Panc1 (cell line): ENCODE results near the gene CFAP210. TPM values are rescaled to one million over a fixed set of nuclear protein-coding genes. Genes with fewer than 3 reads are reported as not detected.

Experiments used
- ATAC-seq: fragments of 200-7000 bp; cut with Tn5 transposase; 2 replicates; pipeline ENCODE4 v1.9.1; 2020; ENCODE audit warnings: mild to moderate bottlenecking, moderate library complexity
- BruUV-seq: library from RNA; stranded (reverse); fragments of 400-500 nt; replicated peaks from 2 replicates; lab custom pipeline; 2021; lab: Mats Ljungman, UMichigan
- CTCF ChIA-PET: fragments of 300-600 bp; sonication (Branson Sonifier 250); formaldehyde crosslinking; loops from one replicate; lab custom pipeline; 2022; ENCODE audit warnings: antibody characterized with exemption; lab: Charles Lee
- POLR2A ChIA-PET: fragments of 300-600 bp; sonication (Branson Sonifier 250); formaldehyde crosslinking; loops from one replicate; lab custom pipeline; 2022; ENCODE audit warnings: antibody characterized with exemption; lab: Charles Lee
- DNase-seq: peaks from one replicate; pipeline ENCODE4 v3.0.0-alpha.2; 2010; ENCODE audit warnings: low read depth, low spot score
- H3K27ac ChIP-seq: 2 replicates; pipeline ENCODE4 v1.5.1; 2011; ENCODE audit warnings: mild to moderate bottlenecking, low read length, inconsistent platforms
- H3K27me3 ChIP-seq: fragments of 200-500 bp; sonication (Bioruptor generic); 2 replicates; pipeline ENCODE4 v1.6.0; 2014; ENCODE audit warnings: low read length, inconsistent platforms; ENCODE audit not compliant: control insufficient read depth, insufficient read depth
- H3K36me3 ChIP-seq: fragments of 200-500 bp; sonication (Bioruptor generic); 2 replicates; pipeline ENCODE4 v1.5.1; 2014; ENCODE audit warnings: inconsistent platforms, mild to moderate bottlenecking, low read length, moderate library complexity; ENCODE audit not compliant: control insufficient read depth, insufficient read depth
- H3K4me1 ChIP-seq: 2 replicates; pipeline ENCODE4 v1.5.1; 2011; ENCODE audit warnings: inconsistent platforms, mild to moderate bottlenecking, low read length, moderate library complexity; ENCODE audit not compliant: control insufficient read depth, insufficient read depth
- H3K4me3 ChIP-seq, 2 experiments: 2 replicates each; pipeline ENCODE4 v1.5.1; 2011 to 2012; ENCODE audit warnings: low read depth in 2 of 2, low read length in 2 of 2, mild to moderate bottlenecking in 2 of 2, inconsistent platforms in 1 of 2, moderate library complexity in 1 of 2
- H3K9me3 ChIP-seq: fragments of 200-500 bp; sonication (Bioruptor generic); 2 replicates; pipeline ENCODE4 v1.5.1; 2014; ENCODE audit warnings: low read depth, mild to moderate bottlenecking, inconsistent platforms, low read length, moderate library complexity; ENCODE audit not compliant: control insufficient read depth, insufficient read depth
- CTCF ChIP-seq: fragments of 450-650 bp; IDR thresholded peaks from 2 replicates; pipeline ENCODE4 v1.5.1; 2017; ENCODE audit warnings: mild to moderate bottlenecking
- POLR2AphosphoS5 ChIP-seq: IDR thresholded peaks from 2 replicates; pipeline ENCODE4 v1.6.1; 2012; ENCODE audit warnings: mild to moderate bottlenecking, low read depth, low read length, moderate library complexity
- SIN3A ChIP-seq: IDR thresholded peaks from 2 replicates; pipeline ENCODE4 v1.6.1; 2012; ENCODE audit warnings: low read depth, mild to moderate bottlenecking, low read length, moderate library complexity, borderline replicate concordance; ENCODE audit not compliant: insufficient read depth
- TCF7L2 ChIP-seq: IDR thresholded peaks from 2 replicates; pipeline ENCODE4 v1.6.1; 2011; ENCODE audit warnings: mild to moderate bottlenecking, low read depth, low read length, inconsistent platforms
- in situ Hi-C: cut with HindIII; loops from 2 replicates; pipeline ENCODE4 v1.10.0; 2016; ENCODE audit warnings: low sequenced_read_pairs, low pct_unique_long_range_greater_than_20kb
- intact Hi-C: fragments of 100-400 bp; cut with micrococcal nuclease; formaldehyde crosslinking; loops from one replicate; pipeline ENCODE4 v1.10.0; 2022; ENCODE audit not compliant: unreplicated experiment
- total RNA-seq: library from RNA; stranded (reverse); gene quantifications from one replicate; pipeline ENCODE4 v1.2.1, GENCODE V29; 2021; ENCODE audit not compliant: unreplicated experiment
- TF ChIP-seq, protein P1 (sequence below), 2 experiments: IDR thresholded peaks; 2 replicates each; pipeline ENCODE4 v1.6.1; 2011 to 2012; ENCODE audit warnings: low read depth in 2 of 2, control low read depth in 1 of 2, low read length in 1 of 2, mild to moderate bottlenecking in 1 of 2, moderate library complexity in 1 of 2; ENCODE audit not compliant: insufficient read depth in 1 of 2

Gene CFAP210
- total RNA-seq, 1 experiment from 2014 or later = 0.23 TPM

DNA sequence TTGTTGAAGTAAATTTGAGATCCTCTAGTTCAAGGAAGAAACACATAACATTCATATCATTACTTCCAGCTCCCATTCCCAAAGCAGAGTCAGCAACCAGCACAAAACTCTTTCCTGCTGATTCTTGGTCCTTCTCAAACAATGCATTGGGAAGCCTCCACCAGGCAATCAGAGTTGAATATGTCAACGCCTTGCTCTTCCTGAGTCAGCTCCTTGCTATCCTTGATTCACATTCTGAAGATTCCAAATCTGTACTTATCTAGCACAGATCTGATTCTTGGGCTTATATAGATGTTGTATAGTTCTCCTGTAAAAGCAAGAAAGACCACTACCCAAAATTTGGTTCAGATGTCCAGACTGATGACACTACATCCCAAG, 29.6 kb downstream of the CFAP210 start:
- no peak overlapping the region for H3K27ac ChIP-seq
- POLR2A ChIA-PET = no interaction called here
- no peak for DNase-seq
- TF ChIP-seq POLR2AphosphoS5 (no peak), CTCF (no peak), SIN3A (no peak), TCF7L2 (no peak)
- TF ChIP-seq, protein P1, sequence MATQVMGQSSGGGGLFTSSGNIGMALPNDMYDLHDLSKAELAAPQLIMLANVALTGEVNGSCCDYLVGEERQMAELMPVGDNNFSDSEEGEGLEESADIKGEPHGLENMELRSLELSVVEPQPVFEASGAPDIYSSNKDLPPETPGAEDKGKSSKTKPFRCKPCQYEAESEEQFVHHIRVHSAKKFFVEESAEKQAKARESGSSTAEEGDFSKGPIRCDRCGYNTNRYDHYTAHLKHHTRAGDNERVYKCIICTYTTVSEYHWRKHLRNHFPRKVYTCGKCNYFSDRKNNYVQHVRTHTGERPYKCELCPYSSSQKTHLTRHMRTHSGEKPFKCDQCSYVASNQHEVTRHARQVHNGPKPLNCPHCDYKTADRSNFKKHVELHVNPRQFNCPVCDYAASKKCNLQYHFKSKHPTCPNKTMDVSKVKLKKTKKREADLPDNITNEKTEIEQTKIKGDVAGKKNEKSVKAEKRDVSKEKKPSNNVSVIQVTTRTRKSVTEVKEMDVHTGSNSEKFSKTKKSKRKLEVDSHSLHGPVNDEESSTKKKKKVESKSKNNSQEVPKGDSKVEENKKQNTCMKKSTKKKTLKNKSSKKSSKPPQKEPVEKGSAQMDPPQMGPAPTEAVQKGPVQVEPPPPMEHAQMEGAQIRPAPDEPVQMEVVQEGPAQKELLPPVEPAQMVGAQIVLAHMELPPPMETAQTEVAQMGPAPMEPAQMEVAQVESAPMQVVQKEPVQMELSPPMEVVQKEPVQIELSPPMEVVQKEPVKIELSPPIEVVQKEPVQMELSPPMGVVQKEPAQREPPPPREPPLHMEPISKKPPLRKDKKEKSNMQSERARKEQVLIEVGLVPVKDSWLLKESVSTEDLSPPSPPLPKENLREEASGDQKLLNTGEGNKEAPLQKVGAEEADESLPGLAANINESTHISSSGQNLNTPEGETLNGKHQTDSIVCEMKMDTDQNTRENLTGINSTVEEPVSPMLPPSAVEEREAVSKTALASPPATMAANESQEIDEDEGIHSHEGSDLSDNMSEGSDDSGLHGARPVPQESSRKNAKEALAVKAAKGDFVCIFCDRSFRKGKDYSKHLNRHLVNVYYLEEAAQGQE (IDR thresholded peaks at IDR 0.05; ENCODE audit: insufficient read depth in 1 of 2, low read depth in 2 of 2, low read length in 1 of 2) = no peak
- no peaks in the 10 kb centered on the region for H3K27me3 ChIP-seq
- intact Hi-C loops (no loop called here), in situ Hi-C loops (no loop called here)
- no peaks in the 10 kb centered on the region for H3K9me3 ChIP-seq
- ATAC-seq = no peak
- no peaks in the 10 kb centered on the region for H3K36me3 ChIP-seq
- H3K4me3 ChIP-seq = no peak overlapping the region
- CTCF ChIA-PET = no interaction called here
- no peaks in the 10 kb centered on the region; the same call in 1 of the 2 replicates for H3K4me1 ChIP-seq
- no TSS peak for BruUV-seq

DNA sequence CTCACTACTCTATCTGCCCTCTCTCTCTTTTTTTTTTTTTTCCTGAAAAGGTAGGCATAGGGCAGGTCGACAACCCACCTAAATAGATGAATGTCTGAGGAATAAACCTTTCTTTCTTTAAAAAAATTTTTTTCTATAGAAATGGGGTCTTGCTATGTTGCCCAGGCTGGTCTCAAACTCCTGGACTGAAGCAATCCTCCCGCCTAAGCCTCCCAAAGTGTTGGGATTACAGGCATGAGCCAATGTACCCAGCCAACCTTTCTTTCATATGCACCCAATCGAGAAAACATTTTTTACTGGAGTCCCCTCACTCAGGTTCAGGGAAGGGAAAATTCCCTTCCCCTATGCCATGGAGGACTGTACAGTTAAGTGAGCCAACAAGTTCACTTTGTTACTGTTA, 31.0 kb downstream of the CFAP210 start:
- intact Hi-C loops = no loop called here
- no peak for DNase-seq
- no peaks in the 10 kb centered on the region for H3K36me3 ChIP-seq
- H3K4me1 ChIP-seq = no peaks in the 10 kb centered on the region; the same call in 1 of the 2 replicates
- in situ Hi-C loops = no loop called here
- H3K27ac ChIP-seq = no peak overlapping the region
- no peak overlapping the region for H3K4me3 ChIP-seq
- no TSS peak for BruUV-seq
- no peak for ATAC-seq
- no peaks in the 10 kb centered on the region for H3K9me3 ChIP-seq
- no peaks in the 10 kb centered on the region for H3K27me3 ChIP-seq
- ChIA-PET CTCF (no interaction called here), POLR2A (interaction anchor here (0.6 kb wide), 1 partner anchor 12 kb away, joined by 5 read pairs; no protein-coding TSS in a partner anchor)
- TF ChIP-seq POLR2AphosphoS5 (no peak), CTCF (no peak), TCF7L2 (no peak)
- TF ChIP-seq, protein P1 (IDR thresholded peaks at IDR 0.05; ENCODE audit: insufficient read depth in 1 of 2, low read depth in 2 of 2, low read length in 1 of 2) = no peak
